ENCODE data around the gene PIK3CB.

Gene PIK3CB

GRCh38 chr3:138862924-138863775, 28.4 kb upstream of the PIK3CB start:
- peak overlapping the region; percentile 73 for H3K27ac ChIP-seq
- in situ Hi-C loops (cut with HindIII; ENCODE audit: low pct_ligation_motif_present, low sequenced_read_pairs): no loop called here
- DNase-seq: peak; percentile 65

GRCh38 chr3:138862531-138862923, 27.8 kb upstream of the PIK3CB start:
- Histone ChIP-seq H3K4me3 (ENCODE audit: low read depth, low read length) (no peak overlapping the region), H3K27ac (peak overlapping the region; percentile 73), H3K27me3 (replicated peaks) (no peaks in the 10 kb centered on the region), H3K36me3 (replicated peaks) (no peaks in the 10 kb centered on the region)
- in situ Hi-C loops (cut with HindIII; ENCODE audit: low pct_ligation_motif_present, low sequenced_read_pairs): no loop called here
- peak; percentile 11 for DNase-seq
- TF ChIP-seq CTCF (IDR thresholded peaks at IDR 0.05; ENCODE audit: low read depth, low read length, missing control alignments): no peak

More at GRCh38 chr3:138862924-138863775, 28.4 kb upstream of the PIK3CB start:
- H3K4me3 ChIP-seq (ENCODE audit: low read depth, low read length): no peak overlapping the region
- no peak for TF ChIP-seq CTCF (IDR thresholded peaks at IDR 0.05; ENCODE audit: low read depth, low read length, missing control alignments)
- no peaks in the 10 kb centered on the region for H3K36me3 ChIP-seq (replicated peaks)
- no peaks in the 10 kb centered on the region for H3K27me3 ChIP-seq (replicated peaks)

GRCh38 chr3:138861798-138862197, 27.1 kb upstream of the PIK3CB start:
- Histone ChIP-seq H3K36me3 (replicated peaks) (no peaks in the 10 kb centered on the region), H3K27ac (peak overlapping the region; percentile 73), H3K4me3 (ENCODE audit: low read depth, low read length) (no peak overlapping the region), H3K27me3 (replicated peaks) (no peaks in the 10 kb centered on the region)
- DNase-seq: peak; percentile 88
- no peak for TF ChIP-seq CTCF (IDR thresholded peaks at IDR 0.05; ENCODE audit: low read depth, low read length, missing control alignments)
- in situ Hi-C loops (cut with HindIII; ENCODE audit: low pct_ligation_motif_present, low sequenced_read_pairs): no loop called here

GRCh38 chr3:138856799-138857198, 22.1 kb upstream of the PIK3CB start:
- H3K4me3 ChIP-seq (ENCODE audit: low read depth, low read length): no peak overlapping the region
- no peak for TF ChIP-seq CTCF (IDR thresholded peaks at IDR 0.05; ENCODE audit: low read depth, low read length, missing control alignments)
- DNase-seq: no peak
- H3K27ac ChIP-seq: no peak overlapping the region
- in situ Hi-C loops (cut with HindIII; ENCODE audit: low pct_ligation_motif_present, low sequenced_read_pairs): no loop called here
- no peaks in the 10 kb centered on the region for H3K27me3 ChIP-seq (replicated peaks)
- no peaks in the 10 kb centered on the region for H3K36me3 ChIP-seq (replicated peaks)

GRCh38 chr3:138854940-138855339, 20.2 kb upstream of the PIK3CB start:
- Histone ChIP-seq H3K27ac (no peak overlapping the region), H3K27me3 (replicated peaks) (no peaks in the 10 kb centered on the region), H3K4me3 (ENCODE audit: low read depth, low read length) (no peak overlapping the region), H3K36me3 (replicated peaks) (no peaks in the 10 kb centered on the region)
- in situ Hi-C loops (cut with HindIII; ENCODE audit: low pct_ligation_motif_present, low sequenced_read_pairs): no loop called here
- no peak for TF ChIP-seq CTCF (IDR thresholded peaks at IDR 0.05; ENCODE audit: low read depth, low read length, missing control alignments)
- no peak for DNase-seq
